Measurements from ENCODE around the gene RAB11FIP3.

Gene RAB11FIP3, protein sequence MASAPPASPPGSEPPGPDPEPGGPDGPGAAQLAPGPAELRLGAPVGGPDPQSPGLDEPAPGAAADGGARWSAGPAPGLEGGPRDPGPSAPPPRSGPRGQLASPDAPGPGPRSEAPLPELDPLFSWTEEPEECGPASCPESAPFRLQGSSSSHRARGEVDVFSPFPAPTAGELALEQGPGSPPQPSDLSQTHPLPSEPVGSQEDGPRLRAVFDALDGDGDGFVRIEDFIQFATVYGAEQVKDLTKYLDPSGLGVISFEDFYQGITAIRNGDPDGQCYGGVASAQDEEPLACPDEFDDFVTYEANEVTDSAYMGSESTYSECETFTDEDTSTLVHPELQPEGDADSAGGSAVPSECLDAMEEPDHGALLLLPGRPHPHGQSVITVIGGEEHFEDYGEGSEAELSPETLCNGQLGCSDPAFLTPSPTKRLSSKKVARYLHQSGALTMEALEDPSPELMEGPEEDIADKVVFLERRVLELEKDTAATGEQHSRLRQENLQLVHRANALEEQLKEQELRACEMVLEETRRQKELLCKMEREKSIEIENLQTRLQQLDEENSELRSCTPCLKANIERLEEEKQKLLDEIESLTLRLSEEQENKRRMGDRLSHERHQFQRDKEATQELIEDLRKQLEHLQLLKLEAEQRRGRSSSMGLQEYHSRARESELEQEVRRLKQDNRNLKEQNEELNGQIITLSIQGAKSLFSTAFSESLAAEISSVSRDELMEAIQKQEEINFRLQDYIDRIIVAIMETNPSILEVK

GRCh38 chr16:425082-425718 lies at the start of gene RAB11FIP3:
Gene RAB11FIP3, plus strand, starts transcription at chr16:425649. Its CDS starts 358 bp downstream, at chr16:426007.
- H3K79me2 ChIP-seq (ENCODE audit: control insufficient read depth, low read length), result peaks cover 40% of the 10 kb centered on the region
- H4K20me1 ChIP-seq (ENCODE audit: control insufficient read depth, insufficient read depth, low read depth, low read length), result peaks cover 5% of the 10 kb centered on the region; the same call in 1 of the 2 replicates
- peak within 1 kb of the TSS; percentile 87 for H3K4me2 ChIP-seq (ENCODE audit: low read length)
- H3K4me1 ChIP-seq (ENCODE audit: control insufficient read depth, low read length), result peaks cover 34% of the 10 kb centered on the region
- peak within 1 kb of the TSS; percentile 86 for H3K4me3 ChIP-seq (ENCODE audit: low read length)
- H3K9me2 ChIP-seq (replicated peaks; ENCODE audit: control insufficient read depth, low read length), result no peaks in the 10 kb centered on the region
- H3F3A ChIP-seq (ENCODE audit: control insufficient read depth, insufficient read depth), result no peaks in the 10 kb centered on the region
- peaks cover 12% of the 10 kb centered on the region for H3K27me3 ChIP-seq (ENCODE audit: control insufficient read depth, low read length)
- H3K9me3 ChIP-seq (ENCODE audit: control insufficient read depth, insufficient read depth, low read length), result no peaks in the 10 kb centered on the region
- peak; percentile 39 for TF ChIP-seq CTCF (IDR thresholded peaks at IDR 0.05; ENCODE audit: low read depth, low read length, poor library complexity, severe bottlenecking)
- TF ChIP-seq EZH2phosphoT487 (IDR thresholded peaks at IDR 0.05; ENCODE audit: borderline replicate concordance, low read length), result no peak
- no peak within 1 kb of the TSS for H3K27ac ChIP-seq (ENCODE audit: low read depth, low read length)
- peaks cover 16% of the 10 kb centered on the region for H3K36me3 ChIP-seq (ENCODE audit: control insufficient read depth, low read length)

DNA sequence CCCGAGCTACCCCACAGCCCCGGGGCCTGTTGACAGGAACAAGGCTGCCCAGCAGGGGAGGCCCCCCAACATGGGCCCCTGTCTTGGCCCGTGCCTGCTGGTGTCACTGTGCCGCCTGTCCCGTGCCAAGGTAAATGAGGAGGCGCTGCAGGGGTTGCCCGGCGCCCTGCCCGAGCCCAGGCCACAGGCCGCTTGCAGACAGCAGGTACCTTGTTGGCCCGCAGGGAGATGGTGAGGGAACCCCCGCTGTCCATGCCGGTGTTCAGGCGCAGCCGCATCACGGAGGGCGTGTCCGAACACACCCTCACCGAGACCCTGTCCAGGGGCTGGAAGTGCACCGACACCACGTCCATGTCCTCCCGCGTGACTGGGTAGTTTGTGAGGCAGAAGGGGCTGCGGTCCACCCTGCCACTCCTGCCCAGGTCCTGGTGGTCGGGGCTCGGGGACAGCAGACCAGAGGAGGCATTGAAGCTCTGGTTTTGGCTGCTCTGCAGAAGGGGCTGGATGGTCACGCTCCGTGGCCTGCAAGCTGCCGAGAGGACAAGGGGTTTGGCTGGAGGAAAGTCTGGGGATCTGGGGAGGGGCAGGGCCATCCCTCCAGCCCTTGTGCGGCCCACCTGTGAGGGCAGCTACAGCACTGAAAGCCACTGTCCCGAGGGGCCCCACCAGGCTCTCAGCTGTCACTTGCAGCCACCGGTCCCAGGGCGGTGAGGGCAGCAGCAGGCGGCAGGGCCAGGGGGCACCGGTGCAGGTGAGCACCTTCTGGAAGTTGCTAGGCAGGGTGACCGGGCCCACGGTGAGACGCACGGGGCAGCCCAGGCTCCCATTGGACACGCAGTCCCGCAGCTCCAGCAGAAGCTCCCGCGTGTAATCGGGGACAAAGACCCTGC lies 49.3 kb upstream of the RAB11FIP3 start:
- Histone ChIP-seq H3K9me3 (ENCODE audit: control insufficient read depth, insufficient read depth, low read length) (no peaks in the 10 kb centered on the region), H3K79me2 (ENCODE audit: control insufficient read depth, low read length) (peaks cover 28% of the 10 kb centered on the region), H3F3A (ENCODE audit: control insufficient read depth, insufficient read depth) (no peaks in the 10 kb centered on the region), H3K27me3 (ENCODE audit: control insufficient read depth, low read length) (no peaks in the 10 kb centered on the region), H3K27ac (ENCODE audit: low read depth, low read length) (no peak overlapping the region), H3K4me1 (ENCODE audit: control insufficient read depth, low read length) (peaks cover 12% of the 10 kb centered on the region), H3K9me2 (replicated peaks; ENCODE audit: control insufficient read depth, low read length) (no peaks in the 10 kb centered on the region), H3K4me2 (ENCODE audit: low read length) (no peak overlapping the region), H3K4me3 (ENCODE audit: low read length) (no peak overlapping the region), H4K20me1 (ENCODE audit: control insufficient read depth, insufficient read depth, low read depth, low read length) (peaks cover 5% of the 10 kb centered on the region; the same call in 1 of the 2 replicates), H3K36me3 (ENCODE audit: control insufficient read depth, low read length) (peaks cover 39% of the 10 kb centered on the region)
- TF ChIP-seq CTCF (IDR thresholded peaks at IDR 0.05; ENCODE audit: low read depth, low read length, poor library complexity, severe bottlenecking) (no peak), EZH2phosphoT487 (IDR thresholded peaks at IDR 0.05; ENCODE audit: borderline replicate concordance, low read length) (no peak)

GRCh38 chr16:376817-377418 lies 48.5 kb upstream of the RAB11FIP3 start:
- H3K4me1 ChIP-seq (ENCODE audit: control insufficient read depth, low read length), result peaks cover 8% of the 10 kb centered on the region
- no peak overlapping the region for H3K4me2 ChIP-seq (ENCODE audit: low read length)
- TF ChIP-seq EZH2phosphoT487 (IDR thresholded peaks at IDR 0.05; ENCODE audit: borderline replicate concordance, low read length) (no peak), CTCF (IDR thresholded peaks at IDR 0.05; ENCODE audit: low read depth, low read length, poor library complexity, severe bottlenecking) (no peak)
- H3K27me3 ChIP-seq (ENCODE audit: control insufficient read depth, low read length), result no peaks in the 10 kb centered on the region
- H3K9me3 ChIP-seq (ENCODE audit: control insufficient read depth, insufficient read depth, low read length), result no peaks in the 10 kb centered on the region
- peaks cover 32% of the 10 kb centered on the region for H3K36me3 ChIP-seq (ENCODE audit: control insufficient read depth, low read length)
- no peaks in the 10 kb centered on the region for H3K9me2 ChIP-seq (replicated peaks; ENCODE audit: control insufficient read depth, low read length)
- H3K79me2 ChIP-seq (ENCODE audit: control insufficient read depth, low read length), result peaks cover 31% of the 10 kb centered on the region
- H3K27ac ChIP-seq (ENCODE audit: low read depth, low read length), result no peak overlapping the region
- peaks cover 5% of the 10 kb centered on the region; the same call in 1 of the 2 replicates for H4K20me1 ChIP-seq (ENCODE audit: control insufficient read depth, insufficient read depth, low read depth, low read length)
- H3F3A ChIP-seq (ENCODE audit: control insufficient read depth, insufficient read depth), result no peaks in the 10 kb centered on the region
- H3K4me3 ChIP-seq (ENCODE audit: low read length), result no peak overlapping the region
